ENCODE data around the gene HSPA12B. TPM values are rescaled to one million over a fixed set of nuclear protein-coding genes. Genes with fewer than 3 reads are reported as not detected.

The HSPA12B gene
- total and polyA plus RNA-seq, 3 experiments from 2014 or later = not detected

GRCh38 chr20:3727401-3728021 is 5.0 kb upstream of the HSPA12B start:
- no peak overlapping the region for H3K4me3 ChIP-seq (ENCODE audit: low read length)
- Mint-ChIP-seq H3K4me3 (no peak overlapping the region), H3K36me3 (no peaks in the 10 kb centered on the region), H3K27ac (no peak overlapping the region), H3K9me3 (peaks cover 0 to 3% (median 0%) of the 10 kb centered on the region in 5 donors), H3K4me1 (peaks cover 0 to 10% (median 0%) of the 10 kb centered on the region in 3 donors), H3K27me3 (peaks cover 32 to 61% of the 10 kb centered on the region in 2 donors)
- no peak overlapping the region for H3K27ac ChIP-seq (ENCODE audit: low read depth, low read length)
- H3K4me1 ChIP-seq (ENCODE audit: insufficient read depth, low read length) = no peaks in the 10 kb centered on the region
- DNase-seq = peak in 1 of 5 donors; percentile 5
- CTCF ChIA-PET = interaction anchor here (0.9 to 2.7 kb wide), 2 partner anchors 12 to 17 kb away, joined by 3 to 9 read pairs; no protein-coding TSS in a partner anchor
- POLR2A ChIA-PET = no interaction called here
- peaks cover 5% of the 10 kb centered on the region for H3K27me3 ChIP-seq (ENCODE audit: insufficient read depth, low read length, poor library complexity, severe bottlenecking)
- no peaks in the 10 kb centered on the region for H3K36me3 ChIP-seq (ENCODE audit: insufficient read depth, low read length)
- H3K9me3 ChIP-seq (ENCODE audit: low read length) = no peaks in the 10 kb centered on the region

GRCh38 chr20:3728354-3728753 is 4.1 kb upstream of the HSPA12B start:
- Mint-ChIP-seq H3K27me3 (peaks cover 37 to 60% of the 10 kb centered on the region in 2 donors), H3K4me1 (peaks cover 0 to 10% (median 0%) of the 10 kb centered on the region in 3 donors), H3K36me3 (no peaks in the 10 kb centered on the region), H3K27ac (peak overlapping the region in 1 of 8 donors; percentile 26), H3K4me3 (no peak overlapping the region), H3K9me3 (peaks cover 0 to 3% (median 0%) of the 10 kb centered on the region in 5 donors)
- Histone ChIP-seq H3K36me3 (ENCODE audit: insufficient read depth, low read length) (no peaks in the 10 kb centered on the region), H3K4me1 (ENCODE audit: insufficient read depth, low read length) (no peaks in the 10 kb centered on the region), H3K27ac (ENCODE audit: low read depth, low read length) (no peak overlapping the region), H3K27me3 (ENCODE audit: insufficient read depth, low read length, poor library complexity, severe bottlenecking) (peaks cover 5% of the 10 kb centered on the region), H3K4me3 (ENCODE audit: low read length) (no peak overlapping the region), H3K9me3 (ENCODE audit: low read length) (no peaks in the 10 kb centered on the region)
- POLR2A ChIA-PET = no interaction called here
- peak in 1 of 5 donors; percentile 26 for DNase-seq
- CTCF ChIA-PET = interaction anchor here (2.7 kb wide), 1 partner anchor 18 kb away, joined by 9 read pairs; no protein-coding TSS in a partner anchor

- CTCF ChIA-PET = interaction anchor here (2.7 kb wide), 1 partner anchor 18 kb away, joined by 9 read pairs; no protein-coding TSS in a partner anchor
Measured at GRCh38 chr20:3728876-3729275, 3.6 kb upstream of the HSPA12B start.

GRCh38 chr20:3729378-3729777 is 3.1 kb upstream of the HSPA12B start:
- no peaks in the 10 kb centered on the region for H3K4me1 ChIP-seq (ENCODE audit: insufficient read depth, low read length)
- no peak overlapping the region for H3K4me3 Mint-ChIP-seq
- ChIA-PET CTCF (no interaction called here), POLR2A (no interaction called here)
- peaks cover 0 to 10% (median 0%) of the 10 kb centered on the region in 3 donors for H3K4me1 Mint-ChIP-seq
- peak in 1 of 5 donors; percentile 36 for DNase-seq
- H3K27ac ChIP-seq (ENCODE audit: low read depth, low read length) = no peak overlapping the region
- H3K27me3 Mint-ChIP-seq = peaks cover 42 to 58% of the 10 kb centered on the region in 2 donors
- H3K4me3 ChIP-seq (ENCODE audit: low read length) = no peak overlapping the region
- H3K36me3 Mint-ChIP-seq = no peaks in the 10 kb centered on the region
- H3K36me3 ChIP-seq (ENCODE audit: insufficient read depth, low read length) = no peaks in the 10 kb centered on the region
- peaks cover 5% of the 10 kb centered on the region for H3K27me3 ChIP-seq (ENCODE audit: insufficient read depth, low read length, poor library complexity, severe bottlenecking)
- no peak overlapping the region for H3K27ac Mint-ChIP-seq
- peaks cover 0 to under 1% (median 0%) of the 10 kb centered on the region in 5 donors for H3K9me3 Mint-ChIP-seq
- no peaks in the 10 kb centered on the region for H3K9me3 ChIP-seq (ENCODE audit: low read length)

More at GRCh38 chr20:3728876-3729275, 3.6 kb upstream of the HSPA12B start:
- peaks cover 0 to 10% (median 0%) of the 10 kb centered on the region in 3 donors for H3K4me1 Mint-ChIP-seq
- Histone ChIP-seq H3K4me3 (ENCODE audit: low read length) (no peak overlapping the region), H3K9me3 (ENCODE audit: low read length) (no peaks in the 10 kb centered on the region), H3K27ac (ENCODE audit: low read depth, low read length) (no peak overlapping the region), H3K27me3 (ENCODE audit: insufficient read depth, low read length, poor library complexity, severe bottlenecking) (peaks cover 5% of the 10 kb centered on the region), H3K4me1 (ENCODE audit: insufficient read depth, low read length) (no peaks in the 10 kb centered on the region), H3K36me3 (ENCODE audit: insufficient read depth, low read length) (no peaks in the 10 kb centered on the region)
- H3K27me3 Mint-ChIP-seq = peaks cover 39 to 61% of the 10 kb centered on the region in 2 donors
- H3K4me3 Mint-ChIP-seq = no peak overlapping the region
- POLR2A ChIA-PET = no interaction called here
- peak in 1 of 5 donors; percentile 32 for DNase-seq
- no peak overlapping the region for H3K27ac Mint-ChIP-seq
- H3K9me3 Mint-ChIP-seq = peaks cover 0 to 3% (median 0%) of the 10 kb centered on the region in 5 donors
- no peaks in the 10 kb centered on the region for H3K36me3 Mint-ChIP-seq

GRCh38 chr20:3729811-3730540 is 2.5 kb upstream of the HSPA12B start:
- Histone ChIP-seq H3K27me3 (ENCODE audit: insufficient read depth, low read length, poor library complexity, severe bottlenecking) (peaks cover 5% of the 10 kb centered on the region), H3K9me3 (ENCODE audit: low read length) (no peaks in the 10 kb centered on the region), H3K4me1 (ENCODE audit: insufficient read depth, low read length) (no peaks in the 10 kb centered on the region), H3K36me3 (ENCODE audit: insufficient read depth, low read length) (no peaks in the 10 kb centered on the region), H3K4me3 (ENCODE audit: low read length) (no peak overlapping the region), H3K27ac (ENCODE audit: low read depth, low read length) (no peak overlapping the region)
- Mint-ChIP-seq H3K9me3 (no peaks in the 10 kb centered on the region), H3K27me3 (peaks cover 45 to 56% of the 10 kb centered on the region in 2 donors), H3K4me3 (no peak overlapping the region), H3K27ac (peak overlapping the region in 1 of 8 donors; percentile 22), H3K4me1 (peaks cover 0 to 10% (median 0%) of the 10 kb centered on the region in 3 donors), H3K36me3 (no peaks in the 10 kb centered on the region)
- POLR2A ChIA-PET = no interaction called here
- CTCF ChIA-PET = no interaction called here
- peak in 1 of 5 donors; percentile 27 for DNase-seq

- Mint-ChIP-seq H3K27ac (peak overlapping the region in 1 of 8 donors; percentile 22), H3K4me1 (peaks cover 0 to 10% (median 0%) of the 10 kb centered on the region in 3 donors), H3K4me3 (peak overlapping the region in 2 of 7 donors; percentile 15 to 19), H3K9me3 (no peaks in the 10 kb centered on the region), H3K27me3 (peaks cover 43 to 53% of the 10 kb centered on the region in 2 donors), H3K36me3 (no peaks in the 10 kb centered on the region)
- Histone ChIP-seq H3K27me3 (ENCODE audit: insufficient read depth, low read length, poor library complexity, severe bottlenecking) (peaks cover 5% of the 10 kb centered on the region), H3K9me3 (ENCODE audit: low read length) (no peaks in the 10 kb centered on the region), H3K4me3 (ENCODE audit: low read length) (no peak overlapping the region), H3K36me3 (ENCODE audit: insufficient read depth, low read length) (no peaks in the 10 kb centered on the region), H3K4me1 (ENCODE audit: insufficient read depth, low read length) (no peaks in the 10 kb centered on the region), H3K27ac (ENCODE audit: low read depth, low read length) (no peak overlapping the region)
- ChIA-PET POLR2A (no interaction called here), CTCF (no interaction called here)
- DNase-seq = peak in 1 of 5 donors; percentile 4
Measured at GRCh38 chr20:3730803-3731672, 1.4 kb upstream of the HSPA12B start.

- Histone ChIP-seq H3K4me1 (ENCODE audit: insufficient read depth, low read length) (no peaks in the 10 kb centered on the region), H3K27ac (ENCODE audit: low read depth, low read length) (no peak overlapping the region), H3K27me3 (ENCODE audit: insufficient read depth, low read length, poor library complexity, severe bottlenecking) (peaks cover 5% of the 10 kb centered on the region), H3K4me3 (ENCODE audit: low read length) (no peak overlapping the region), H3K36me3 (ENCODE audit: insufficient read depth, low read length) (no peaks in the 10 kb centered on the region), H3K9me3 (ENCODE audit: low read length) (no peaks in the 10 kb centered on the region)
- Mint-ChIP-seq H3K27me3 (peaks cover 42 to 50% of the 10 kb centered on the region in 2 donors), H3K4me1 (peaks cover 0 to 10% (median 0%) of the 10 kb centered on the region in 3 donors), H3K9me3 (no peaks in the 10 kb centered on the region), H3K36me3 (no peaks in the 10 kb centered on the region), H3K27ac (no peak overlapping the region), H3K4me3 (peak overlapping the region in 1 of 7 donors; percentile 19)
- POLR2A ChIA-PET = no interaction called here
- peak in 1 of 5 donors; percentile 41 for DNase-seq
- CTCF ChIA-PET = no interaction called here
Measured at GRCh38 chr20:3731944-3732326, 550 bp upstream of the HSPA12B start.
